GM11168 (cell line): Measurements from ENCODE around the gene MYBPHL.
"Not testable (repeated sequence)": the region's sequence is repeated elsewhere in the genome, so short reads cannot be mapped to it uniquely, and the experiment has no call there.

ENCODE experiments used
- in situ Hi-C: fragments of 300-500 bp; cut with MboI; formaldehyde crosslinking; loops from one replicate; pipeline ENCODE4 v1.12.0; 2022; ENCODE audit warnings: low sequenced_read_pairs; ENCODE audit not compliant: unreplicated experiment

MYBPHL gene

GRCh38 chr1:109307274-109308021 lies 637 bp upstream of the MYBPHL start:
- in situ Hi-C loops: no loop called here

- in situ Hi-C loops: not testable (repeated sequence)
Observed at GRCh38 chr1:109305991-109306390, 820 bp downstream of the MYBPHL start.

- in situ Hi-C loops: no loop called here
Observed at GRCh38 chr1:109304226-109304920, 2.4 kb downstream of the MYBPHL start.

GRCh38 chr1:109301874-109302273 lies 4.9 kb downstream of the MYBPHL start:
- in situ Hi-C loops: no loop called here

GRCh38 chr1:109300650-109301151 lies 6.1 kb downstream of the MYBPHL start:
- in situ Hi-C loops: no loop called here

GRCh38 chr1:109299558-109300343 lies 7.1 kb downstream of the MYBPHL start:
- in situ Hi-C loops: no loop called here

GRCh38 chr1:109298666-109299557 lies 7.9 kb downstream of the MYBPHL start:
- in situ Hi-C loops: no loop called here

GRCh38 chr1:109296782-109297181 lies 10.0 kb downstream of the MYBPHL start:
- in situ Hi-C loops: no loop called here

GRCh38 chr1:109295712-109296415 lies 10.9 kb downstream of the MYBPHL start:
- in situ Hi-C loops: no loop called here

GRCh38 chr1:109294481-109294880 lies 12.3 kb downstream of the MYBPHL start:
- in situ Hi-C loops: no loop called here

- in situ Hi-C loops: no loop called here
Observed at GRCh38 chr1:109293026-109293425, 13.8 kb downstream of the MYBPHL start.

GRCh38 chr1:109292364-109292763 lies 14.4 kb downstream of the MYBPHL start:
- in situ Hi-C loops: no loop called here

- in situ Hi-C loops: no loop called here
Observed at GRCh38 chr1:109290998-109291397, 15.8 kb downstream of the MYBPHL start.

GRCh38 chr1:109290137-109290536 lies 16.7 kb downstream of the MYBPHL start:
- in situ Hi-C loops: no loop called here

- in situ Hi-C loops: not testable (repeated sequence)
Observed at GRCh38 chr1:109286762-109287161, 20.0 kb downstream of the MYBPHL start.

- in situ Hi-C loops: loop anchor here (5.0 kb wide), 1 partner anchor 113 kb away; the partner anchor contains the start of gene SORT1
Observed at GRCh38 chr1:109283748-109284600, 22.8 kb downstream of the MYBPHL start.

GRCh38 chr1:109282952-109283747 lies 23.7 kb downstream of the MYBPHL start, which contains the start of gene PSRC1:
Gene PSRC1, minus strand, starts transcription at chr1:109283145.
- in situ Hi-C loops: loop anchor here (5.0 kb wide), 1 partner anchor 114 kb away; the partner anchor contains the start of gene SORT1
